ENCODE data around the gene MAL. TPM values are rescaled to one million over a fixed set of nuclear protein-coding genes. Genes with fewer than 3 reads are reported as not detected.
A peak's percentile ranks its signal among the peaks of the same experiment; 100 is the strongest.

MAL gene
- total RNA-seq, 1 experiment from 2014 or later, result not detected

GRCh38 chr2:95015261-95015912 lies 10.1 kb upstream of the MAL start:
- no peak for DNase-seq (ENCODE audit: low read depth)

DNA sequence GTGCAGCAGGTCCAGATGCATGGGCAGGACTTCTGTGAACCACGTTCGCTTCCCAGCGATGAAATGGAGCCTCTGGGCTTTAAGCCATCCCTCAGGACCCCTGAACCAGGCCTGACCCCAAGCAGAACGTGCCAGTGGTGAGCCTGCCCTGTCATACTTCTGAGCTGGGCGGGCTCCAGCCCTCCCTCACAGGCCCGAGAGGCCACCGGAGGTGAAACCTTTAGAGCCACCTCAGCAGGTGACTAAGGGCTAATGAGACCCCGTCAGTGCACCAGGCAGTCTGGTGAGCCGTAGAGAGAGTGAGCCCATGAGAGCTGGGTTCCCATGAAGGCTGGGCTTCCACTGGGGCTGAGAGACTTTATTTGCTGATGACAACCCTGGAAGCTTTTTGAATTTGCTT lies 8.9 kb upstream of the MAL start:
- no peak for DNase-seq (ENCODE audit: low read depth)

DNA sequence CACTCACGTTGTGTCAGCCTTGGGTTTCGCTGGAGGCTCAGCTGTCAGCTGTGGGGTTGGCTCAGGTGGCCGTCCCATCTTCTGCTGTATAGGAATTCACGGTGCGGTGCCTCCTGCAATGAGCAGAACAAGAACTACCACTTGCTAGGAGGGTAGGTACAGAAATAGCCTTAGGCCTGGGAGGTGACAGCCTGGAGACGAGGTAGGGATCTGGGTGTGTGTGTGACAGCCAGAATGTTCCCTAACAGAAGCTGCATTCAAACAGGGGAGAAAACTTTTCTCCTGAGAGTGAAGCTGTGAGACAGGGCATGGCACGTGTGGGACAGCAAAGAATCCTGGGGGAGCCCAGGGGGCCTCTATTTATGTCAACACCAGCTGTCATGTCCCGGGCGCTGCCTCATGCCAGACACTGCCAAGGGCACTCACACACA lies 8.4 kb upstream of the MAL start:
- no peak for DNase-seq (ENCODE audit: low read depth)

DNA sequence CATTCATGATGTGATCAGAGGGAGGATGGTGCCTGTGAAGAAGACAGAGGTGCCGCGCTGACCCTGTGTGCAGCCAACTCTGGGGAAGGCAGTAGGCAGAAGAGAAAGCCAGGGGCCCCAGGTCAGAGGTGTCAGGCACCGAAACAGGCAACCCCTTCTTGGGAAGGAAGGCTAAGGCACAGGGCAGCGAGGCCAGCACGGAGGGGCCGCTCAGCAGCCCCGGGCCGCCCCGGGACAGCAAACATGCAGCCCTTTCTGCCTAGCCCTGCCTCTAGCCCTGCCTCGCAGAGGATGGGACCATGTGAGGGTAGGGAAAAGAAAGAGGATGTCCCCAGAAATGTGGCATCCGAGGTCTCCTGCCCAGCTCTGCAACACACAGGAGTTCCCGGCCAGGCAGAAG lies 7.7 kb upstream of the MAL start:
- DNase-seq (ENCODE audit: low read depth), result no peak

GRCh38 chr2:95018301-95018700 lies 7.2 kb upstream of the MAL start:
- DNase-seq (ENCODE audit: low read depth), result no peak

DNA sequence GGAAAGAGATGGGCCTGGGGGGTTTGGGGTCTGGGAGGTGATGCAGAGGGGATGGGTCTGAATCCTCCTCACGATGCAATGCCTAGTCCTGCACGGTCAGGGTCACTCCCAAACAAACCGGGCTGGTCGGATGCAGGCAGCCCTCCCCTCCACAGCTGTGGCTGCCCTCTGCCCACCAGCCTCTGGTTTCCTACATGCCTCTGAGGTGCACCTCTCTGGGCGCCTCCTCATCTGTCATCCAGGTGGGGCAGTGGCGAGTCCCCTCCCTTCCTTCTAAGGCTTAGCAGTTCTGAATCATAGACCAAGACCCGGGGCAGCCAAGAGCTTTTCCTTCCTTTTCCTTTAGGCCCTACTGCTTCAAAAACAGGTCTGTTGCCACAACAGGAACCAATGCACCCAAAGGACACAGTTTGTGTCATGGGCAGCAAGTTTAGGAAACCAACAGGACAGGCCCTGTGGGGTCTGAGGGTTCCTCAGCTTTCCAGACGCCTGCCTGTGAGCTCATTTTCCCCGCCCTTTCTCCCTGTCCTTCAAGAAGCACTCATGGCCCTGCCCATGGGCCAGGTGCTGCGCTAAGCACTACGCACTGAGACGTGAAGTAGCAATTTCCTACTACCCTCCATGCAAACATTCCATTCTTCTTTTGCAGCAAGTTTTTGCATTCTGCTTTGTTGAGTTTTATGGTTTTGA lies 6.5 kb upstream of the MAL start:
- no peak for DNase-seq (ENCODE audit: low read depth)

- no peak for DNase-seq (ENCODE audit: low read depth)
These were observed 5.9 kb upstream of the MAL start for GRCh38 chr2:95019572-95019971.

GRCh38 chr2:95020275-95021022 lies 5.1 kb upstream of the MAL start:
- DNase-seq (ENCODE audit: low read depth), result no peak

DNA sequence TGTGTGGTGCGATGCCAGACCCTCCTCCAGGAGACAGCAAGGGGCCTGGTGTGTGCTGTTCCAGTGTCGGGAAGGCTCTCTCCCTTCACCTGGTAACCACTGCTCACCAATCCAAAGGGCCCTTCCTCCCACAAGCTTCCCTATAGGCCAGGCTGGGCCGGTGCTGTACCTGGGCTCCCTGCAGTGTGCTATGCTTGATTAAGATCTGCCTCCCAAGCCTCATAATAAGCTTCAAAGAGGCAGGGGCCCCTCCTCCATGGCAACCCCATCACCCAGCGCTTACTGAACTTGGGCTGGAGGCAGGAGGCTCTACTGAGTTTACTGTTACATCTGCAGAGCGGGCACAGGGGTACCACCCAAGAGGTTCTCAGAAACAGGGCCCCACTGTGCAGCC lies 4.5 kb upstream of the MAL start:
- no peak for DNase-seq (ENCODE audit: low read depth)

- no peak for DNase-seq (ENCODE audit: low read depth)
These were observed 3.7 kb upstream of the MAL start for GRCh38 chr2:95021847-95022246.

GRCh38 chr2:95022309-95023221 lies 2.9 kb upstream of the MAL start:
- DNase-seq (ENCODE audit: low read depth), result peak; percentile 49

DNA sequence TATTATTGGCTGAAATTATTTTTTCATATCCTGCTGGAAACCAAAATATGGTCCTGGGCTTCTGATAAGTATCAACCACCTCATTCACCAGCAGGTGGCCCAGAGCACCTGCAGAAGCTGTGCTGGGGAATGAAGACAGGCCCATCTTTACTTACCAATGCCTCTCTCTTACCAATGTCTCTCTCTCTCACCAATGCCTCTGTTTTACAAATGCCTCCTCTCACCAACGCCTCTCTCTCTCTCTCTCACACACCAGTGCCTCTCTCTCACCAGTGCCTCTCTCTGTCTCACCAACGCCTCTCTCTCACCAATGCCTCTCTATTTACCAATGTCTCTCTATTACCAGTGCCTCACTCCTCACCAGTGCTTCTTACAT lies 2.3 kb upstream of the MAL start:
- no peak for DNase-seq (ENCODE audit: low read depth)

- no peak for DNase-seq (ENCODE audit: low read depth)
These were observed 1.1 kb upstream of the MAL start for GRCh38 chr2:95024371-95024770.

GRCh38 chr2:95024960-95025405 lies 525 bp upstream of the MAL start:
- DNase-seq (ENCODE audit: low read depth), result no peak

DNA sequence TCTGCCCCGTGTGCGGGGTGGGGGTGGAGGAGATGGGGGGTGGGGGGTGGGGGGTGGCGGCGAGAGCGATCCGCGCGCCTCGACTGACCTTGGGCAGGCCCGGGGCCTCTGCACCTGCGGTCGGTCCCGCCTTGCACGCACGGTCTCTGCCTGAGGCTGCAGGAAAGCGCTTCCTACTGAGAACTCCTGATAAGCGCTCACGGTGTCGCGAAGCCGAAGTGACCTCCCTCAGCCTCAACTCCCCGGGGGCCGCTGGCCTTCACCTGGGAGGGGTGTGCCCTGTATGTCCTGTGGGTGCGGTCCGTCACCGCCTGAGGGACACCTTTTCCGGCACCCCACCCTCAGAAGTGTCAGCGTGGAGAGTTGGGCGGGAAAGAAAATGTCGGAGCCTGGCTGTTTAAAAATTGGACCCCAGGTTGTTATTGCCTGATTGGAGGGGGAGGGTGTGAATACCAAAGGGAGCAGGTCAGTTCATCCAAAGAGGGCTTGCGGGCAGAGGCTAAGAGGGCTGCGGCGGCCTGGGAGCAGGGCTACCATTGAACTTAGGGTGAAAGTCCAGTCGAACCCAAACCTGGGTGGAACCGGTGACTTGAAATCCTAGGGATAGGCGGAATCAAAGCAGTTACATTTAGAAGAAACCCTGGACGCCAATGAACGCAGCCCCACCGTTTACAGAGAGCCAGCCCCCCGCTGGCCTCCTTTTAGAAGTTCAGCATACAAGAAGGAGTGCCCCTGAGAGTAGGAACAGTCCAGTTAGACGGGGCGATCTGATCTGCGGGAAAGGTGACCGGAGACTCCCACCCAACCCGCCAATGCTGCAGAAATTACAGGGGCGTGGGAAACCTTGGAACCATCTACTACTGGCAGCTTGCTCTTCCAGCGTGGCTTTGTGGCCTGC lies 1.2 kb downstream of the MAL start:
- DNase-seq (ENCODE audit: low read depth), result no peak

DNA sequence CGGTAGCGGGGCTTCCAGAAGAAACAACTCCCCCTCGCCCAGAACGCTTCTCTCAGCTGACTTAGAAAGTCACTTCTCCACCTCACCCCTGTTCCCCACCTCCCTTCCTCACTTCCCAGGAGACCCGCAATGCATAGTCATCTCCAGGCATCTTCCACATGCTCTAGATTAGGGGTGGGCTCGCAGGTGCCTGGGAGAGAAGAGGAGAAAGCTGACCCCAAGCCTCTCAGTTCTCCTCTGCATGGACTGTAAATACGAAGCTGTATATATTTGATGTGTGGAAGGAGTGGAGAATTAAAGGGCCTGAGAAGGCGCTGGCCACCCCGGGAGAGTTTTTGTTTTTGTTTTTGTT lies 1.8 kb downstream of the MAL start:
- no peak for DNase-seq (ENCODE audit: low read depth)

GRCh38 chr2:95029898-95030341 lies 4.4 kb downstream of the MAL start:
- no peak for DNase-seq (ENCODE audit: low read depth)

DNA sequence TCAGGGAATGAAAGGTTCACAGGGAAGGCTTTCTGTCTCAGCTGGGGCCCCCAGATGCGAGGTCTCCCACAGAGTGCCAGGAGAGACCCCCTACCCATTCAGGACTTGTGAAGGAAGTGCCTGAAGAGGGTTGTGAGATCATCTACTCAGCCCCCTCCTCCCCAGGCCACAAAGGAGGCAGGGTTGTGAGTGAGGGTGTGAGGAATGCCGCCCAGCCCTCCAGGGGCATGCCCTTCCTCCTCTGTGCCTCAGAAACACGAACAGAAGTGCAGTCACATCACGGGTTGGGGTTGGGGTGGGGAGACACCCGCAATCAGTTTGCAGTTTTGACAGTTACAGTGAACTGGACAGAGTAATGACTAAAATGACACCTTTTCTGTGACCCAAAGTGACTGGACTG lies 5.0 kb downstream of the MAL start:
- no peak for DNase-seq (ENCODE audit: low read depth)

- DNase-seq (ENCODE audit: low read depth), result no peak
These were observed 5.7 kb downstream of the MAL start for GRCh38 chr2:95031076-95031725.

- DNase-seq (ENCODE audit: low read depth), result no peak
These were observed 6.2 kb downstream of the MAL start for GRCh38 chr2:95031726-95032116.

All from HT1080 (cell line).